Mesangial cell (primary cell): Measurements from ENCODE around the gene NEU4. TPM values are rescaled to one million over a fixed set of nuclear protein-coding genes. Genes with fewer than 3 reads are reported as not detected.

Source experiments
- total RNA-seq: library from RNA; depleted of rRNA; stranded (reverse); fragments of >200 nt; gene quantifications from 2 replicates; pipeline ENCODE4 v1.2.3, GENCODE V29; 2015

NEU4 gene
- under 0.01 TPM in 1 of 2 replicates, not detected in the other for total RNA-seq

GRCh38 chr2:241808721-241809382 is at the start of gene NEU4:
Gene NEU4, plus strand, starts transcription at chr2:241809193. Its CDS starts 5,292 bp downstream, at chr2:241814485.

GRCh38 chr2:241776336-241777169 is 32.4 kb upstream of the NEU4 start, which contains the start of gene GAL3ST2:
Gene GAL3ST2, plus strand, starts transcription at chr2:241776822. Its CDS starts 134 bp downstream, at chr2:241776956.

GRCh38 chr2:241858206-241859016 is 49.4 kb downstream of the NEU4 start, which contains the start of gene PDCD1:
Gene PDCD1, minus strand, starts transcription at chr2:241858894. Its CDS starts 56 bp downstream, at chr2:241858838.

Other genes starting within 250 kb of the NEU4 start
- gene THAP4, start 172.0 kb upstream of the NEU4 start, total RNA-seq = 65.4 and 69.1 TPM in 2 replicates
- gene ATG4B, start 171.5 kb upstream of the NEU4 start, total RNA-seq = 68.2 and 83.3 TPM in 2 replicates
- 32.2 and 149 TPM in 2 replicates for gene DTYMK, start 122.4 kb upstream of the NEU4 start, total RNA-seq
- gene ING5, start 107.2 kb upstream of the NEU4 start, total RNA-seq = 18.7 and 21.7 TPM in 2 replicates
- 14.0 and 26.5 TPM in 2 replicates for gene D2HGDH, start 74.6 kb upstream of the NEU4 start, total RNA-seq
- 1.0 TPM in 1 of 2 replicates, not detected in the other for gene GAL3ST2, start 32.4 kb upstream of the NEU4 start, total RNA-seq
- not detected in 2 replicates for gene PDCD1, start 49.7 kb downstream of the NEU4 start, total RNA-seq
- gene RTP5, start 60.5 kb downstream of the NEU4 start, total RNA-seq = not detected in 2 replicates